Endothelial cell of umbilical vein (primary cell): ENCODE results near the gene ANKRD60. TPM values are rescaled to one million over a fixed set of nuclear protein-coding genes. Genes with fewer than 3 reads are reported as not detected.

Experiments used
- BruUV-seq: library from RNA; stranded (reverse); fragments of 400-500 nt; replicated peaks from 2 replicates; lab custom pipeline; 2021; lab: Mats Ljungman, UMichigan
- CTCF ChIA-PET: fragments of 300-600, 350-600 bp; sonication (Branson Sonifier 250); formaldehyde crosslinking; loops from one replicate; lab custom pipeline; 2021; ENCODE audit warnings: antibody characterized with exemption, inconsistent platforms; lab: Charles Lee
- POLR2A ChIA-PET: fragments of 300-600, 350-600 bp; sonication (Branson Sonifier 250); formaldehyde crosslinking; loops from one replicate; lab custom pipeline; 2021; ENCODE audit warnings: antibody characterized with exemption, inconsistent platforms; lab: Charles Lee
- DNase-seq: peaks from one replicate; pipeline ENCODE4 v3.0.0-alpha.2; 2011; ENCODE audit warnings: low read depth, low spot score
- FAIRE-seq: peaks from 2 replicates; lab custom pipeline; 2011; peaks lifted over from hg19 to GRCh38; lab: Jason Lieb, UNC
- H2AFZ ChIP-seq: 2 replicates; pipeline ENCODE4 v1.6.0; 2012; ENCODE audit warnings: low read depth, low read length, control low read depth, inconsistent platforms
- H3K27ac ChIP-seq: 2 replicates; pipeline ENCODE4 v1.5.1; 2011; ENCODE audit warnings: low read depth, mild to moderate bottlenecking, control low read depth, low read length, moderate library complexity; ENCODE audit not compliant: insufficient read depth
- H3K27me3 ChIP-seq, 2 experiments: 2 replicates each; pipeline versions ENCODE4 v1.6.0 to v1.6.1; 2011; ENCODE audit warnings: low read length in 2 of 2, mixed read lengths in 1 of 2; ENCODE audit not compliant: control insufficient read depth in 2 of 2, insufficient read depth in 2 of 2
- H3K36me3 ChIP-seq, 2 experiments: 2 replicates in 1 of 2; 3 replicates in 1 of 2; pipeline ENCODE4 v1.5.1; 2011; ENCODE audit warnings: low read length in 2 of 2, mild to moderate bottlenecking in 1 of 2, moderate library complexity in 1 of 2; ENCODE audit not compliant: control insufficient read depth in 2 of 2, insufficient read depth in 2 of 2; ENCODE audit errors: extremely low read depth in 1 of 2
- H3K4me1 ChIP-seq: 3 replicates; pipeline ENCODE4 v1.5.1; 2011; ENCODE audit warnings: mild to moderate bottlenecking, low read length; ENCODE audit not compliant: control insufficient read depth, insufficient read depth; ENCODE audit errors: extremely low read depth
- H3K4me2 ChIP-seq: 2 replicates; pipeline ENCODE4 v1.6.1; 2011; ENCODE audit warnings: low read length, control low read depth, mixed read lengths; ENCODE audit not compliant: insufficient read depth
- H3K4me3 ChIP-seq, 3 experiments: fragments of 200-600 bp in 1 of 3; sonication (generic), shearing (Covaris generic) in 1 of 3; replicated peaks in 1 of 3; 2 replicates each; pipeline ENCODE4 v1.5.1; 2011 to 2016; ENCODE audit warnings: control low read depth in 3 of 3, low read length in 3 of 3, mild to moderate bottlenecking in 2 of 3, inconsistent platforms in 1 of 3, low read depth in 1 of 3, moderate library complexity in 1 of 3; ENCODE audit not compliant: insufficient read depth in 1 of 3
- H3K79me2 ChIP-seq: 2 replicates; pipeline ENCODE4 v1.6.0; 2012; ENCODE audit warnings: low read length, inconsistent platforms; ENCODE audit not compliant: control insufficient read depth, insufficient read depth
- H3K9ac ChIP-seq: replicated peaks from 2 replicates; pipeline ENCODE3; 2011; ENCODE audit warnings: low read length, control low read depth; ENCODE audit not compliant: insufficient read depth; ENCODE audit errors: extremely low read depth
- H3K9me1 ChIP-seq: replicated peaks from 3 replicates; pipeline ENCODE4 v1.6.0; 2011; ENCODE audit warnings: mild to moderate bottlenecking, low read length; ENCODE audit not compliant: control insufficient read depth, insufficient read depth; ENCODE audit errors: extremely low read depth
- H3K9me3 ChIP-seq: replicated peaks from 2 replicates; pipeline ENCODE4 v1.5.1; 2012; ENCODE audit warnings: low read length, inconsistent platforms; ENCODE audit not compliant: control insufficient read depth, insufficient read depth
- H4K20me1 ChIP-seq: replicated peaks from 2 replicates; pipeline ENCODE3; 2011; ENCODE audit warnings: mild to moderate bottlenecking, low read length; ENCODE audit not compliant: control insufficient read depth, insufficient read depth; ENCODE audit errors: extremely low read depth
- CTCF ChIP-seq, 2 donors: IDR thresholded peaks; 1 replicate in 1 of 2; 2 replicates in 1 of 2; pipeline ENCODE4 v1.5.1; 2011; ENCODE audit warnings: low read length in 2 of 2, mild to moderate bottlenecking in 2 of 2, moderate library complexity in 2 of 2, control low read depth in 1 of 2, inconsistent platforms in 1 of 2, low read depth in 1 of 2; ENCODE audit not compliant: insufficient read depth in 1 of 2; ENCODE audit errors: extremely low read depth in 1 of 2
- EZH2 ChIP-seq: IDR thresholded peaks from 2 replicates; pipeline ENCODE4 v1.6.1; 2012; ENCODE audit warnings: borderline replicate concordance, low read depth, mild to moderate bottlenecking, moderate library complexity, low read length, inconsistent platforms; ENCODE audit not compliant: severe bottlenecking
- FOS ChIP-seq: IDR thresholded peaks from 2 replicates; pipeline ENCODE4 v1.6.1; 2011; ENCODE audit warnings: mild to moderate bottlenecking, low read length, moderate library complexity, borderline replicate concordance; ENCODE audit not compliant: insufficient read depth
- GATA2 ChIP-seq: IDR thresholded peaks from 2 replicates; pipeline ENCODE4 v1.7.0; 2011; ENCODE audit warnings: low read depth, mild to moderate bottlenecking, moderate library complexity, mixed read lengths, low read length; ENCODE audit not compliant: insufficient read length, insufficient read depth
- JUN ChIP-seq: IDR thresholded peaks from 2 replicates; pipeline ENCODE4 v1.6.1; 2011; ENCODE audit warnings: borderline replicate concordance, low read depth; ENCODE audit not compliant: insufficient read length, insufficient read depth
- MAX ChIP-seq: IDR thresholded peaks from 2 replicates; pipeline ENCODE4 v1.6.1; 2011; ENCODE audit not compliant: insufficient read depth, insufficient read length
- MYC ChIP-seq: IDR thresholded peaks from one replicate; pipeline ENCODE4 v1.6.1; 2011; ENCODE audit warnings: mild to moderate bottlenecking, low read depth, low read length
- POLR2A ChIP-seq: IDR thresholded peaks from 2 replicates; pipeline ENCODE4 v1.6.1; 2012; ENCODE audit warnings: low read depth, mild to moderate bottlenecking, control low read depth, low read length
- POLR2AphosphoS5 ChIP-seq: IDR thresholded peaks from 2 replicates; pipeline ENCODE4 v1.6.1; 2012; ENCODE audit warnings: low read depth, mild to moderate bottlenecking, control low read depth, low read length, moderate library complexity; ENCODE audit not compliant: insufficient read depth
- dilution Hi-C: fragments of 300-500 bp; cut with MboI; formaldehyde crosslinking; loops from one replicate; pipeline ENCODE4 v1.15.0; 2019; ENCODE audit warnings: low sequenced_read_pairs; ENCODE audit not compliant: extremely low pct_ligation_motif_present
- intact Hi-C: fragments of 100-400 bp; cut with micrococcal nuclease; formaldehyde crosslinking; loops from one replicate; pipeline ENCODE4 v1.10.0; 2022
- polyA plus RNA-seq, 4 experiments: library from polyadenylated mRNA; depleted of rRNA in 3 of 4; stranded (reverse) in 3 of 4; unstranded in 1 of 4; fragments of >200 nt; gene quantifications; 2 replicates each; pipeline versions ENCODE4 v1.2.1 to v1.2.3, GENCODE V29; 2011 to 2012; ENCODE audit warnings: missing spikeins in 1 of 4
- total RNA-seq: library from RNA; stranded (reverse); gene quantifications from 2 replicates; pipeline ENCODE4 v1.2.3, GENCODE V29; 2021

ANKRD60 gene
- total and polyA plus RNA-seq, 2 donors (not counting 3 experiments of a cell fraction or from before 2014, with no cell fraction given) = not detected

- H3K27ac ChIP-seq = no peak overlapping the region
- no peak overlapping the region for H3K4me2 ChIP-seq
- no peak overlapping the region for H2AFZ ChIP-seq
- H3K9me1 ChIP-seq = no peaks in the 10 kb centered on the region
- no peaks in the 10 kb centered on the region for H3K9me3 ChIP-seq
- no peak for TF ChIP-seq MAX
- TF ChIP-seq FOS = no peak
- no peak for TF ChIP-seq CTCF (IDR thresholded peaks at IDR 0.05; ENCODE audit: extremely low read depth in 1 of 2, insufficient read depth in 1 of 2, low read depth in 1 of 2, low read length in 2 of 2)
- TF ChIP-seq EZH2 = no peak
- TF ChIP-seq GATA2 = no peak
- TF ChIP-seq JUN = no peak
- no peak for TF ChIP-seq MYC
- no peak for TF ChIP-seq POLR2AphosphoS5
- TF ChIP-seq POLR2A = no peak
- no peaks in the 10 kb centered on the region for H4K20me1 ChIP-seq
- ChIA-PET POLR2A (no interaction called here), CTCF (interaction anchor here (1.4 kb wide), 1 partner anchor 11 kb away, joined by 8 read pairs; no protein-coding TSS in a partner anchor)
- BruUV-seq = no TSS peak
- H3K9ac ChIP-seq = no peak overlapping the region
- intact Hi-C loops (no loop called here), dilution Hi-C loops (no loop called here)
- peaks cover 25 to 51% of the 10 kb centered on the region in 2 experiments for H3K27me3 ChIP-seq
- DNase-seq = no peak
- no peak overlapping the region for H3K4me3 ChIP-seq
- peaks cover 5% of the 10 kb centered on the region for H3K4me1 ChIP-seq
- no peak for FAIRE-seq
- H3K79me2 ChIP-seq = no peaks in the 10 kb centered on the region
- H3K36me3 ChIP-seq = no peaks in the 10 kb centered on the region
Measured at GRCh38 chr20:58224097-58224496, 4.4 kb downstream of the ANKRD60 start.
